ENCODE data around the gene DDX6.

Gene DDX6

GRCh38 chr11:118708296-118708695 is 82.7 kb downstream of the DDX6 start:
- no peak for DNase-seq
- no peak for TF ChIP-seq POLR2A (IDR thresholded peaks at IDR 0.05; ENCODE audit: low read length)
- no peak for TF ChIP-seq GATA1 (IDR thresholded peaks at IDR 0.05; ENCODE audit: low read depth, low read length)

- TF ChIP-seq POLR2A (IDR thresholded peaks at IDR 0.05; ENCODE audit: low read length) (no peak), GATA1 (IDR thresholded peaks at IDR 0.05; ENCODE audit: low read depth, low read length) (no peak)
These were observed 84.5 kb downstream of the DDX6 start for GRCh38 chr11:118706546-118706825.

GRCh38 chr11:118705791-118706545 is 85.0 kb downstream of the DDX6 start:
- no peak for DNase-seq
- TF ChIP-seq GATA1 (IDR thresholded peaks at IDR 0.05; ENCODE audit: low read depth, low read length): no peak
- no peak for TF ChIP-seq POLR2A (IDR thresholded peaks at IDR 0.05; ENCODE audit: low read length)

More at GRCh38 chr11:118706546-118706825, 84.5 kb downstream of the DDX6 start:
- DNase-seq: no peak

- no peak for DNase-seq
- TF ChIP-seq GATA1 (IDR thresholded peaks at IDR 0.05; ENCODE audit: low read depth, low read length) (no peak), POLR2A (IDR thresholded peaks at IDR 0.05; ENCODE audit: low read length) (no peak)
These were observed 85.7 kb downstream of the DDX6 start for GRCh38 chr11:118705111-118705741.

- TF ChIP-seq GATA1 (IDR thresholded peaks at IDR 0.05; ENCODE audit: low read depth, low read length) (no peak), POLR2A (IDR thresholded peaks at IDR 0.05; ENCODE audit: low read length) (no peak)
- no peak for DNase-seq
These were observed 87.3 kb downstream of the DDX6 start for GRCh38 chr11:118703563-118704106.

GRCh38 chr11:118699506-118700220 is 91.3 kb downstream of the DDX6 start:
- TF ChIP-seq GATA1 (IDR thresholded peaks at IDR 0.05; ENCODE audit: low read depth, low read length) (no peak), POLR2A (IDR thresholded peaks at IDR 0.05; ENCODE audit: low read length) (no peak)
- no peak for DNase-seq

Data from erythroblast (primary cell).